ENCODE measurements around the gene RRP12.
"Not testable (repeated sequence)": the region's sequence is repeated elsewhere in the genome, so short reads cannot be mapped to it uniquely, and the experiment has no call there.

RRP12 gene

DNA sequence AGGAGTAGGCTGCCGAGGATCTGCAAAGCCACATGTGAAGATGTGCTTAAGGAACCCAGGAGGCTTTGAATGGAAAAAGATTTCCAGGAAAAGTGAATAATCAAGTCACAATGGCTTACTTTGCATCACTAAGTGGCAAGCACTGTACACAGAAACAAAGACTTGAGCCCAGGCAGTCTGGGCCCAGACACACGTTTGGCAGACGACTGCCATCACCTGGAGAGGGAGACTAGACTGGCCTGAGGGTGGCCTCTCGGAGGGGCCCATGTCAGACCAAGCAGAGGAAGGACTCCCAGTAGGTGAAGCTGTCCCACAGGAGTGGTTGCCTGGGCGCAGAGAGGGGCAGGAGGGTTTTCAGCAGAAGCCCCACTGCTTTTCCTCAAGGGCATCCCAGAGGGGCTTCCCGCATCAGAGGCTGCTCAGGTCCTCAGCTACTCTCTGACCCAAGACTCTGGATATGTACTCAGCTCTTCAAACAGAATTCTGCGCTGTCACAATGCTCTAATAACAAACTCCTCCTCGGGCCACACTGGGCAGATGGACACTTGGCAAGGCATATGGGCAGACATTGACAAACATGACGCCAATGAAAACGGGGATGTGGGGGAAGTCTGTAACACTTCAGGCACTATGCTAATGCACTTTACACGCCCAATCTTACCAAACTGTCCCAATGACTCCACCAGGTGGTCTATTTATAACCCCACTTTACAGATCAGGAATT, 38.7 kb downstream of the RRP12 start:
- DNase-seq: no peak

GRCh38 chr10:97361537-97361901, 39.6 kb downstream of the RRP12 start:
- DNase-seq: no peak

- DNase-seq: no peak
Measured at GRCh38 chr10:97360705-97361536, 40.2 kb downstream of the RRP12 start.

GRCh38 chr10:97358781-97359180, 42.4 kb downstream of the RRP12 start:
- DNase-seq: no peak

- no peak for DNase-seq
Measured at GRCh38 chr10:97358349-97358748, 42.8 kb downstream of the RRP12 start.

DNA sequence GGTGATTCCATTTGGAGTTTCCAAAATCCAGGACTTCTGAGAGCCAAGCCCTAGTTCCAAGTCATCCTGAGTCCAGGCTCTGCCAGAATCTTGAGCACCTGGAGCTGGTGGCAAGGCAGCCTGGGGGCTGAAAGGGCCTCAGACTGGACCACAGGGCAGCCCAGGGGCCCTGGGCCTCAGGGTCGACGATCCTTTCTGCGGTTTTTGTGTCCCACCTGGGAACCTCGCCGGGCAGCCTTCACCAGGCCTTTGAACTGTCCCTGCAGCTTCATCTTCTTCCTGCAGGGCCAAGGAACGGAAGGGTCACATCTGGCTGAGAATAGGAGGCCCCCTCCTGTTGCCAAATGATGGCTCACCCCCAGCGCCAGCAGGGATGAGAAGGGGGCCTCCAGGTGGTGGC, 44.2 kb downstream of the RRP12 start:
- DNase-seq: no peak

DNA sequence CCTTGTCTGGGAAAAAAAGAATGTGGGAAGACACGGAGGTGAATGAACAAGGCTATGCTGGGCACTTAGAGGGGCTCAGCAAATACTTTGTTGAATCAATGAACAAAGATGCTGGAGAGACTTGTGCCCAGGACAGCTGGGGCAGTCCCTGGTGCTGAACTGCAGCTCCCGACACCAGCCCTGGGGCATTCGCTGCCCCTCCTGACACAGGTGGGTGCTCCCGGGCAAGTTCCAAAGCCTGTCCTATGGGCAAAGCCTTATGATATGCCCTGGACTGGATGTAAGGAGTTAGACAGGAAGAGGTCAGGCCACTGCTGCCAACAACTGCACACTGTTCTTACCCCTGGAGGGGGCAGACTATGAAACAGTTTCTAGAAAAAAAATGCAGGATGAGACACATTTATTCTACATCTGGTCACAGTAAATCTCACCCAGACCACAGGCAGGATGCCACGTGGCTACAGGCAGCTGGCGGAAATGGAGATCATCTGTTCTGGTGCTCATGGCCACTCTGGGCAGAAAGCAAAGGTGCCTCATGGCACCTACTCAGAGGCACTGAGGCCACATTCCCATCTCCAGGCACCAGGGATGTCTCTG, 44.7 kb downstream of the RRP12 start:
- peak; percentile 49 for DNase-seq

- DNase-seq: peak; percentile 60
Measured at GRCh38 chr10:97355571-97355975, 45.6 kb downstream of the RRP12 start.

DNA sequence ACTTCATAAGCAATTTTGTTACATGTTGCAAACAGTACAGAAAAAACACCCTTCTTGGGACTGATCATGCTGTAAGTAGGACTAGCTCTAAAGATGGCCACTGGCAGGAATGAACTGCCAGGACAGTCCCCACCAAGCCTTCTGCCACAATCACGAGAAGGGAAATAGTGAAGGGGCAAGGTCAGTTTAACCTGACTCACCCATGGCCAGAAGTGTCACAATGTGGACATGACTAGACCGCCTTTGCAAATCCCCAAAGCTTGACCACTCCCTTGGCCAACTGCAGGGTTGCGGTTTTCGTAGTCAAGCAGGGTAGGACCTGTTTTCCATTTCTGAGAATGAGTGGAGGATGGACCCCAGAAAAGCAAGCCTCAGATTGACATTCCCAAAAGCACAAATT, 47.2 kb downstream of the RRP12 start:
- DNase-seq: no peak

DNA sequence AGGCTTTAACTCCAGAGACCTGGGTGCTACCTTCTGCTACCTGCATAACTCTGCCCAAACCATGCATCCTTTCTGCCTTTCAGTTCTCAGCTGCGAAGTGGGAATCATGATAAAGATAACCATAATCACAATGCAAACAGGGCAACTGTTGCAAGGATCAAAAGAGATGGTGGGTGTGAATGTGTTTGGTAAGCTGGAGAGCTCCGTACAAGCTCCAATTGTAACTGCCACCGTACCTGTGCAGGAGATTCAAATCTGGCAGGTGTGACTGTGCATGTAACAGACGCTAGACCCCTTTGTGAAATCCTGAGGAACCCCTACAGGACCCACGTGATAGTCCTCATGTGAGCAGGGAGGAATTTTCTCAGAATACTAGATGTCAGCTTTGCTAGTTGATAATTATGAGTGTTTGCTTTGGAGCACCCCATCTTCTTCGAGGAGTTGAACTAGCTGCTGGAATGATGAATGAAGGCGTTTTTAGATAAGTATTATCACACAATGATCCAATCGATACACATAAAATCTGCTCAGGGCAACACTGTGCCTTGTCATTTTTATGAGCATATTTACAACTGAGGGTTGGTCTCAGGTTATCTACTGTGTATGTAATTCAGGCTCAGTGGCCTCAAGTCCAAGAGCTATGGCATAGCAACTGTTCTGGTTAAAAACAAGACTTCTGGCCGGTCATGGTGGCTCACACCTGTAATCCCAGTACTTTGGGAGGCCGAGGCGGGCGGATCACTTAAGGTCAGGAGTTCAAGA, 51.2 kb downstream of the RRP12 start:
- no peak for DNase-seq

- no peak for DNase-seq
Measured at GRCh38 chr10:97347317-97347716, 53.8 kb downstream of the RRP12 start.

- DNase-seq: not testable (repeated sequence)
Measured at GRCh38 chr10:97343664-97344063, 57.5 kb downstream of the RRP12 start.

DNA sequence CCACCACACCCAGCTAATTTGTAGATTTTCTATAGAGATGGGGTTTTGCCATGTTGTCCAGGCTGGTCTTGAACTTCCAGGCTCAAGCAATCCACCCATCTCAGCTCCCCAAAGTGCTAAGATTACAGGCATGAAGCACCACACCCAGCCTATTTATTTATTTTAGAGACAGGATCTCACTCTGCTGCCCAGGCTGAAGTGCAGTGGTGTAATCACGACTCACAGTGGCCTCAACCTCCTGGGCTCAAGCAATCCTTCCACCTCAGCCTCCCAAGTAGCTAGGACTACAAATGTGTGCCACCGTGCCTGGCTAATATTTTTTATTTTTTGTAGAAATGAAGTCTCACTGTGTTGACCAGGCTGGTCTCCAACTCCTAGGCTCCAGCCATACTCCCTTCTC, 59.7 kb downstream of the RRP12 start:
- no peak for DNase-seq

- DNase-seq: no peak
Measured at GRCh38 chr10:97338041-97338440, 63.1 kb downstream of the RRP12 start.

DNA sequence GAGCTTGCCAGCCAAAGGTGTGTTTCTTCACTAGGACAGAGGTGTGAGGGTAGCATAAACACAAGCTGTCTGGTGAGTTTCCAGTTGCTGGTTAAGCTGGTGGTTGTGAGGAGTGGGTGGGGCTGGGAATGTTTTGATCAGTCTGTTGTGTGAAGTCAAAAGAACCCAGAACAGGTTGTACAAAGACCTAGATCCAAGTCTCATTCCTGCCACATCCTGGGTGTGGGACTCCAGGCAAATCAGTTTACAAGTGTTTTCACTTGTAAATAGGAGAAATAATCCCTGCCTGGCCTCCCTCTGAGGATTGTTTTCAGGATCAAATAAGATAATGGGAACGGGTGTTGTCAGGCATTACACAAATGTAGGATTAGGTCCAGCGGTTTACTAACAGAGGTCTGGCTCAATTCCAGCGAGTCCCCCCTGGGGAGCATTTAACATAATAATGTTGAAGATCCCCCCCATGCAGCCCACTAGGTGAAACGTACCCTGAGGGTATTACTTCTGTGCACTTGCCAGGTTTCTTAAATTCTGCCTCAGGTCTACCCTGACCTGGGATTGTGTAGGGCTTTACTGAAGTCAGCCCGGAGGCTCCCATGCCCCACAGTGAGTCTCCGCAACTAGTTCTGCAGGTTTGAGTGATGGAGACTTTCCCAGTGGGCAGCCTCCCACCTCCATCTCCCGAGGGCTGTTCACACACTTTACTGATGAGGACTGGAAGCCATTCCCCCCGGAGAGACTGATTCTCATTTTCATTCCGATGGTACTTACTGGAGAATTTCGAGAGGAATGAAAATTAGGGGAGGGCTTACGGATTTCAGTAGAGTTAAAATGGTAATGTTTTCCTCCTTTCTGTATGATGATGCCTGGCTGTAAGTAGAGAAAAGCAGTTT, 64.0 kb downstream of the RRP12 start:
- DNase-seq: no peak

DNA sequence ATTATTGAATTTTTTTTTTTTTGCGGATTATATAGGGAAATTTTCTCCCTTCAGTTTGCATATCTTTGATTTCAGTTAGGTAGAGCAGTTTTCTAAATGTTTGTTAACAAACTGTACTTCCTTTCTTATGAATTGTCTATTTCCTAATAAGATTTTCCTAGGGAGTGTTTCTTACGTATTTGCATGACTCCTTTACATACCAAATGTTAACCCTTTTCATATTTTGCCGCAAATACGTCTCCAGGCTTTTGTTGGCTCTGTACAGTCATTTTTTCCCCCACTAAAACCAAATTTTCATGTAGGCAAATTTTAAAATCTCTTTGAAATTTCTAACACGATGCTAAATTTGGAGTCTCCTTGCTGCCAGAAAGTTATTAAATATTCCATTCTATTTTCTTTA, 64.7 kb downstream of the RRP12 start:
- no peak for DNase-seq

- no peak for DNase-seq
Measured at GRCh38 chr10:97336006-97336405, 65.1 kb downstream of the RRP12 start.

- no peak for DNase-seq
Measured at GRCh38 chr10:97335188-97335619, 65.9 kb downstream of the RRP12 start.

GRCh38 chr10:97334370-97335175, 66.6 kb downstream of the RRP12 start, which contains the start of gene FRAT2:
Gene FRAT2, minus strand, starts transcription at chr10:97334729. Its CDS starts 157 bp downstream, at chr10:97334572.
- peak; percentile 96 for DNase-seq

DNA sequence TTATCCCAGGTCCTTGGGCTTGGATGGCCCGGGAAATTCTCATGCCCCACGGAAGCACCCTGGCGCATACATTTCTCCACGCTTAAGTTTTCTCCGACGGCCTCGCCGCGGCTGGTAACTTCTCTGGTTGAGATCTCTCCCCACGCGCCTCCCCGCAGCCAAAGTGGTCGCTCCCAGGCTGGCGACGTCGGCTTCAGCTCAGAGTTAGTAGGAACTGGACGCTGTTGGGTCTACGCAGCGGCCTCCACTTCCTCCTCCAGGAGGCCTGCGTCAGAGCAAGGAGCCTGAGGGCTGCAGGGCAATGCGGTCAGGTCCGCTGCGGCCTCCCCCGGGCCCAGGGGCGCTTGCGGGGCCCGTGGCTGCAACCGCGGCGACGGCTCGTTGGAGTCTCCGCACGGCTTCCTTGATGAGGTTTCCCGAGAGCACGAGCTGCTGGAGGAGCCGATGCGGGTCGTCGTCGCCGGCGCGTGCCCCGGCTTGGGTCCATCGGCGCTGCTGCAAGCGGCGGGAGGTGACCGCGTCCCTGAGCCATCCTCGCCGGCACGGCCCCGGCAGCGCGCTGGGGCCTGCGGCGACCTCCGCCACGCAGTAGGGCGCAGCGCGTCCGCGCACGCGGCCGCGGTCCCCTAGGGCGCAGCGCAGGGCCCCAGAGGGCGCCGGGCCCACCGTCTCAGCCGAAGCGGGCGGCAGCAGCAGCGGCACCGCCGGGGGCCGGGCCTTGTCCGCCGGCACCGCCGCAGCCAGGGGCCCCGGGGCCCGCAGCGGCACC, 67.4 kb downstream of the RRP12 start:
- peak; percentile 84 for DNase-seq

DNA sequence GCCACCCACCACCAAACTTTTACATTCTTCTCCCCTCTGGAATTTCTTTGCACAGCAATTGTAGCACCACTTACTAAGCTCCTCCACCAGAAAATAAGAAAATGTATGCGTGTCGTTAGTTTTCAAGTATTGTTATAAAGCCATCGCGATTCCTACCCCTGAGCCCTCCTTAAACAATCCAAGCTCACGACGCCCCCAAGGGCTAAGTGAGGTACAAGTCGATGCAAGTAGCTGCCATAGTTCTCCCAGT, 67.9 kb downstream of the RRP12 start:
- peak; percentile 82 for DNase-seq

Measured in hematopoietic multipotent progenitor cell treated with erythropoietin and hydrocortisone succinate and interleukin-3 and kit ligand, for 4 days (in vitro differentiated cells).